ENCODE data around the gene PMPCB. TPM values are rescaled to one million over a fixed set of nuclear protein-coding genes. Genes with fewer than 3 reads are reported as not detected.
"Not testable (repeated sequence)": the region's sequence is repeated elsewhere in the genome, so short reads cannot be mapped to it uniquely, and the experiment has no call there.

Gene PMPCB, protein sequence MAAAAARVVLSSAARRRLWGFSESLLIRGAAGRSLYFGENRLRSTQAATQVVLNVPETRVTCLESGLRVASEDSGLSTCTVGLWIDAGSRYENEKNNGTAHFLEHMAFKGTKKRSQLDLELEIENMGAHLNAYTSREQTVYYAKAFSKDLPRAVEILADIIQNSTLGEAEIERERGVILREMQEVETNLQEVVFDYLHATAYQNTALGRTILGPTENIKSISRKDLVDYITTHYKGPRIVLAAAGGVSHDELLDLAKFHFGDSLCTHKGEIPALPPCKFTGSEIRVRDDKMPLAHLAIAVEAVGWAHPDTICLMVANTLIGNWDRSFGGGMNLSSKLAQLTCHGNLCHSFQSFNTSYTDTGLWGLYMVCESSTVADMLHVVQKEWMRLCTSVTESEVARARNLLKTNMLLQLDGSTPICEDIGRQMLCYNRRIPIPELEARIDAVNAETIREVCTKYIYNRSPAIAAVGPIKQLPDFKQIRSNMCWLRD
- 10 to 100 TPM; 76.6 to 82.0 TPM for total RNA-seq

- H3K9me3 Mint-ChIP-seq = no peaks in the 10 kb centered on the region
- H3K4me1 Mint-ChIP-seq = peaks cover 6% of the 10 kb centered on the region
- peak within 1 kb of the TSS; percentile 91 for H3K27ac Mint-ChIP-seq
- peaks cover 40% of the 10 kb centered on the region for H3K36me3 Mint-ChIP-seq (ENCODE audit: low read depth)
- ATAC-seq (replicated peaks) = peak; percentile 96
- H3K4me3 Mint-ChIP-seq = peak within 1 kb of the TSS; percentile 88
- peaks cover 3% of the 10 kb centered on the region for H3K27me3 Mint-ChIP-seq
Measured at GRCh38 chr7:103296901-103297836, at the start of gene PMPCB. PMPCB (plus strand) TSS chr7:103297435; CDS start chr7:103297460, 25 bp downstream.

DNA sequence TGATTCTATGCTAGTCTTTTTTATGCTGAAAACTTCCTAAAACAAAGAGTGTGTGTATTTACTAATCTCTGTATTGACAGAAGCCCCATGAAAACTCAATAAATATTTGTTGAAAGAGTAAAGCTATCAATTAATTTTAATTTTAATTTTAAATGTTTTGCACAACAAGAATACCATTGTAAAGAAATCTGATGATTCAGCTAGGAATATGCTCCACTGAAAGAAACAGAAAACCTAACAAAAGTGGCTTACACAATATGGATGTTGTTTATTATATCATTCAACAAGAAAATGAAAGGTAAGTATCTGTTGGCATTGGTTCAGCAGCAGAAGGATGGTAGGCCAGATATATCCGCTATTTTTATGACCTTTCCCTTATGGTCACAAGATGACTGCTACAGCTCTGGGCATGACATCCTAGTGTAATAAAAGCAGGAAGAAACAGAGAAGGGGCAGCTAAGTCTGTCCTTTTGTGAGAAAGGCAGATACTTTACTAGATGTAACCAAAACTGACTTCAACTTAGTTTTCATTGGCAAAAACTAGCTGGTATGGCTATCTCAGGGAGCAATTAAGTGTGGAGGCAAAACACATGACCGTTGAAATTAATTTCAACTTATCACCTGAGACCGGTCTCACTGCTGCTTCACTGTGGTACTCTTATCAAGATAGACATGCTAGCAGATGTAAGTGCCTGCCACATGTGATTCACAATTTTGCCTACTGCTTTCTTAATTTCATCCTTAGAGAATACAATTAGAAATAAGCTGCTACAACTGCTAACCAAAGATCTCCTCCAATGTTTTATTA, 43.3 kb upstream of the PMPCB start:
- not testable (repeated sequence) for H3K36me3 Mint-ChIP-seq (ENCODE audit: low read depth); H3K9me3 Mint-ChIP-seq; H3K27me3 Mint-ChIP-seq; H3K27ac Mint-ChIP-seq; H3K4me1 Mint-ChIP-seq; ATAC-seq (replicated peaks); H3K4me3 Mint-ChIP-seq

DNA sequence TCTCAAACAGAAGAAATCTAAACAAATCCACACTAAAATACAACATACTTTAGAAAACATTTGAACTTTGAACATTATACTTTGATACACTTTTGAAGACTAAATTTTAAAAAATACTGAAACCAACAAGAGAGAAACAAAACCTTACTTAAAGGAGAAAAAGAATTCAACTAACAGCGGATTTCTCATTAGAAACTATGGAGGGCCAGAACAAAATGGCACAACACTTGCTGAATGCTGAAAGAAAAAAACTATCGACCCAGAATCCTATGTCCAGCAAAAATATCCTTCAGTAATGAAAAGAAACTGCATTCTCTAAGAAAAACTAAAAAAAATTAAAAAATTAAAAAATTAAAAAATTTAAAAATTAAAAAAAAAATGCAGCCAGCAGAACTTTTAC, 33.2 kb upstream of the PMPCB start:
- not testable (repeated sequence) for H3K4me1 Mint-ChIP-seq; H3K9me3 Mint-ChIP-seq; ATAC-seq (replicated peaks); H3K4me3 Mint-ChIP-seq; H3K36me3 Mint-ChIP-seq (ENCODE audit: low read depth); H3K27me3 Mint-ChIP-seq; H3K27ac Mint-ChIP-seq

DNA sequence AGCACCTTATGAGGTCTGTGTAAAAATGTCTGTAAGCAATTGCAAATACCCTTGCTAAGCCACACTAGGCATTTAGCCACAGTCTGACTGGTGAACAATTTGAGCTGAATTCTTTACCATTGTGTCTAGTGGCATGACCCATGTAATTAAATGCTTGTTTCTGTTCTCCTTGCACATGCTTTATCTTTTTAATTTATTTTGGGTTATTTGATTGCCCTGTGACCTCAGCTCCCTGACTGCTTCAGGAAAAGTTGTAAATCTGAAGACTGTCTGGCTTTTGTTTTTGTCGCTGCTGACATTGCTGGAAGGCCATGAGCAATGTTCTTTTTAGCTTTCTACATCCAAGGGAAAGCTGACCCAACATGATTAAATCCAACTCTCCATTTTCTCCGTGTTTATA, 31.0 kb upstream of the PMPCB start:
- ATAC-seq (replicated peaks); H3K4me3 Mint-ChIP-seq; H3K9me3 Mint-ChIP-seq; H3K4me1 Mint-ChIP-seq; H3K27ac Mint-ChIP-seq; H3K36me3 Mint-ChIP-seq (ENCODE audit: low read depth); H3K27me3 Mint-ChIP-seq: not testable (repeated sequence)

GRCh38 chr7:103273374-103273773, 23.9 kb upstream of the PMPCB start:
- not testable (repeated sequence) for ATAC-seq (replicated peaks)

DNA sequence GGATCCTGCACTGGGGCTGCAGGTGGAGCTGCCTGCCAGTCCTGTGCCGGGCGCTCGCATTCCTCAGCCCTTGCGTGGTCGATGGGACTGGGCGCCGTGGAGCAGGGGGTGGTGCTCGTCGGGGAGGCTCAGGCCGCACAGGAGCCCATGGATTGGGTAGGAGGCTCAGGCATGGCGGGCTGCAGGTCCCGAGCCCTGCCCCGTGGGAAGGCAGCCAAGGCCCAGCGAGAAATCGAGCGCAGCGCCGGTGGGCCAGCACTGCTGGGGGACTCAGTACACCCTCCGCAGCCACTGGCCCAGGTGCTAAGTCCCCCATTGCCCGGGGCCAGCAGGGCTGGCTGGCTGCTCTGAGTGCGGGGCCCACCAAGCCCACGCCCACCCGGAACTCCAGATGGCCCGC, 22.4 kb upstream of the PMPCB start:
- ATAC-seq (replicated peaks); H3K4me3 Mint-ChIP-seq; H3K4me1 Mint-ChIP-seq; H3K9me3 Mint-ChIP-seq; H3K27me3 Mint-ChIP-seq; H3K27ac Mint-ChIP-seq: not testable (repeated sequence)
- peaks cover 23% of the 10 kb centered on the region for H3K36me3 Mint-ChIP-seq (ENCODE audit: low read depth)

More at GRCh38 chr7:103273374-103273773, 23.9 kb upstream of the PMPCB start:
- H3K9me3 Mint-ChIP-seq, H3K27me3 Mint-ChIP-seq, H3K4me1 Mint-ChIP-seq, H3K4me3 Mint-ChIP-seq, H3K27ac Mint-ChIP-seq: not testable (repeated sequence)
- H3K36me3 Mint-ChIP-seq (ENCODE audit: low read depth) = peaks cover 17% of the 10 kb centered on the region

GRCh38 chr7:103278195-103278594, 19.0 kb upstream of the PMPCB start:
- H3K4me3 Mint-ChIP-seq = peak overlapping the region; percentile 96

DNA sequence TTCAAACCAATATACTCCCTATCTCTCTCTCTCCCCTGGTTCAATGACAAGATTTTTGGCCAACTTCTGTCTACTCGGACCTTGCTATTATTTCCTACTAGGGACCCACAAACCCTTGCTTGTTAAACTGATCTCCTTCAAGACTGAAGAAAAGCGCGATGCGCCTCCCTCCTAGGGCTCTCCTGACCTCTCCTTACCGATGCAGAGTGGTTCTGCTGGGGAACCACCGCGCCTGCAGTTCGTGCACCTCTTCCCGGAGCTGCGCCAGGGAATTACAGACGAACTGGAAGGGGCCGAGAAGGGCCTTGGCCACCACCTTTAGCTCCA, 17.6 kb upstream of the PMPCB start:
- H3K4me3 Mint-ChIP-seq = peak overlapping the region; percentile 96
- H3K27me3 Mint-ChIP-seq; H3K36me3 Mint-ChIP-seq (ENCODE audit: low read depth); H3K4me1 Mint-ChIP-seq; H3K9me3 Mint-ChIP-seq: not testable (repeated sequence)
- peak; percentile 62 for ATAC-seq (replicated peaks)
- peak overlapping the region; percentile 88 for H3K27ac Mint-ChIP-seq

More at GRCh38 chr7:103278195-103278594, 19.0 kb upstream of the PMPCB start:
- not testable (repeated sequence) for H3K9me3 Mint-ChIP-seq; H3K4me1 Mint-ChIP-seq; H3K27ac Mint-ChIP-seq; ATAC-seq (replicated peaks); H3K27me3 Mint-ChIP-seq
- peaks cover 18% of the 10 kb centered on the region for H3K36me3 Mint-ChIP-seq (ENCODE audit: low read depth)

DNA sequence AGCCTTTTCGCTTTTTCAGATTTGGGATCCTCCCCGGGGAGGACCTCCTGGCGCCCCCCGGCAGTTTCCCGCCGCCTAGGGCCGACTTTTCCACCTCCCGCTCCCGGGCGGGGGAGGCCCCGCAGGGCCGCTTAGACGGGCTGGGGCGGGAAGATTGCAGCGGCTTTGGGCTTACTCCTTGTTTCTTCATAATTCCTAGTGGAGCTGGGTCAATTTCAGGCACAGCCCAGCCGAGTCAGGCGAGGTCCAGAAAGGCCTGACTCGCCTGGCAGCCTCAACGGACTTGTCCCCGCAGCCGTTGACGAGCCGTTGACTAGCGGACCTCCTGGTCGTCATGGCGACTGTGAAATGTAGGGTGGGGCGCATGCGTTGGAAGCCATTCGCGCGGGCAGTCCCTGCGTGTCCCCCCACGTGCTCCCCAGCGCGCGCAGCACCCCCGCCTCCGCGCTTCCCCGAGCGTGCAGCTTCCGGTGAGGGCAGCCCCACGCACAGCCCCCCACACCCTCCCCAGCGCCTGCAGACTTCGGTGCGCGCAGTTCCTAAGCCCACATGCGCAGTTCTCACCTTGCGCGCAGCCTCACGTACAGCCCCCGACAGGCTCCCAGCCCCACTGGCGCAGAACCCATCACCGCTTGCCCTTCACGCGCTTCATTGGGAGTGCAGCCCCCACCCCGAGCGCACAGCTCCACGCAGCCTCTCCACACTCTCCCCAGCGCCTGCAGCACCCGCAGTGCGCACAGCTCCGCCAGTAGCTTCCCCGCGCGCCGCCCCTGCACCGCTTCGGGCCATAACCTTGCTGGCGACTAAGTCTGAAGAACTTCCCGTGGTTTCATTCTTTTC, 17.1 kb upstream of the PMPCB start:
- H3K27me3 Mint-ChIP-seq; H3K9me3 Mint-ChIP-seq; H3K36me3 Mint-ChIP-seq (ENCODE audit: low read depth); H3K4me1 Mint-ChIP-seq: not testable (repeated sequence)
- peak; percentile 94 for ATAC-seq (replicated peaks)
- Mint-ChIP-seq H3K27ac (peak overlapping the region; percentile 88), H3K4me3 (peak overlapping the region; percentile 96)

- not testable (repeated sequence) for H3K27me3 Mint-ChIP-seq; H3K9me3 Mint-ChIP-seq; H3K36me3 Mint-ChIP-seq (ENCODE audit: low read depth); H3K4me1 Mint-ChIP-seq; ATAC-seq (replicated peaks)
- Mint-ChIP-seq H3K27ac (peak overlapping the region; percentile 88), H3K4me3 (peak overlapping the region; percentile 96)
Measured at GRCh38 chr7:103280803-103281155, 16.5 kb upstream of the PMPCB start.

DNA sequence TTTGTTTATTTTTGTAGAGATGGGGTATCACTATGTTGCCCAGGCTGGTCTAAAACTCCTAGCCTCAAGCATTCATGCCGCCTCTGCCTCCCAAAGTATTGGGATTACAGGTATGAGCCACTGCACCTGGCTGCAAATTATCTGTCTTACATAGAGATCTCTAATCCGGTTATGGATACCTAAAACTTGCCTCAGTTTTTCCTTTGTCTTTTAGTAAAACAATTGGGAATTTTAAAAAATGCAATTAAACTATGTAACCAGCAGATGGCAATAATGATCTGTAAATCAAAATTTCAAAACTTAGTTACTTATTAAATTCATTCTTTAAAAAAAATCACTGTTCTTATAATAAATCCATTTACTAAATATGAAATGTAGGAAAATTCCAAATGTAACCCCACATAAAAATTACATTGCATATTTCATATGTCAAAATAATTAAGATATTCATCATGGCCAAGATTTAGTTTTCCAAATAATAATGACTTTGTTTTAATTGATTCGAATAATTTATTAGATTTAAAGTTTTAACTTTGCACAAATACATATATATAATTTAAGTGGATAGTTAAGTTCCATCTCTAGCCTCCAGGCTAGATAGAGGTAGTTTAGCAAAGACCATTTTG, 14.3 kb upstream of the PMPCB start:
- H3K27me3 Mint-ChIP-seq; H3K36me3 Mint-ChIP-seq (ENCODE audit: low read depth); H3K4me3 Mint-ChIP-seq; H3K4me1 Mint-ChIP-seq; H3K27ac Mint-ChIP-seq; ATAC-seq (replicated peaks); H3K9me3 Mint-ChIP-seq: not testable (repeated sequence)

DNA sequence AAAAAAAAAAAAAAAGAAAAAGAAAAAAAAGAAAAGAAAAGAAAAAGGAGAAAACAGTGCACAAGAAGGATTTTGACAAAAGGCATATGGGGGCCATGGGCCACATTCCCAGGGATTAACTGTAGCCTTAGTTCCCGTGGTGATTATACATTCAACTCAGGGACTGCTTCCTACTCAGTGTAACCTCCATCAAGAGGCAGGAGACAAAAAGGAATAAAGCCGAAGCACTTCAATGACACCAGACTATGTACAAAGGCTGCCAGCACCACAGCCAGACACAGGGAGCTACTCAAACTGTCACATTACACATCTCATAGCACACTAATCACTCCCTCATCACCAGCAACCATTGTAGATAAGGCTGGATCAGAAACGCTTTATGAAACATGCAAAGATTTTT, 5.1 kb upstream of the PMPCB start:
- H3K27me3 Mint-ChIP-seq = peaks cover 11% of the 10 kb centered on the region
- no peak overlapping the region for H3K4me3 Mint-ChIP-seq
- ATAC-seq (replicated peaks) = no peak
- H3K27ac Mint-ChIP-seq = no peak overlapping the region
- H3K4me1 Mint-ChIP-seq = no peaks in the 10 kb centered on the region
- no peaks in the 10 kb centered on the region for H3K36me3 Mint-ChIP-seq (ENCODE audit: low read depth)
- no peaks in the 10 kb centered on the region for H3K9me3 Mint-ChIP-seq

- Mint-ChIP-seq H3K4me1 (peaks cover 4% of the 10 kb centered on the region), H3K9me3 (no peaks in the 10 kb centered on the region), H3K4me3 (no peak overlapping the region), H3K36me3 (ENCODE audit: low read depth) (peaks cover 5% of the 10 kb centered on the region), H3K27ac (no peak overlapping the region), H3K27me3 (peaks cover 11% of the 10 kb centered on the region)
- no peak for ATAC-seq (replicated peaks)
Measured at GRCh38 chr7:103293526-103293925, 3.7 kb upstream of the PMPCB start.
